Panc1 (cell line): ENCODE data around the gene VPS11.

Source experiments
- CTCF ChIP-seq: fragments of 450-650 bp; IDR thresholded peaks from 2 replicates; pipeline ENCODE4 v1.5.1; 2017; ENCODE audit warnings: mild to moderate bottlenecking
- REST ChIP-seq, 2 experiments: IDR thresholded peaks; 2 replicates each; pipeline ENCODE4 v1.6.1; 2011 to 2012; ENCODE audit warnings: low read depth in 2 of 2, control low read depth in 1 of 2, low read length in 1 of 2, mild to moderate bottlenecking in 1 of 2, moderate library complexity in 1 of 2; ENCODE audit not compliant: insufficient read depth in 1 of 2
- TCF7L2 ChIP-seq: IDR thresholded peaks from 2 replicates; pipeline ENCODE4 v1.6.1; 2011; ENCODE audit warnings: mild to moderate bottlenecking, low read depth, low read length, inconsistent platforms

GRCh38 chr11:119113716-119114115, 46.1 kb downstream of the VPS11 start:
- no peak for TF ChIP-seq CTCF
- TF ChIP-seq TCF7L2 = no peak
- TF ChIP-seq REST (IDR thresholded peaks at IDR 0.05; ENCODE audit: insufficient read depth in 1 of 2, low read depth in 2 of 2, low read length in 1 of 2) = no peak
